Measurements from ENCODE around the gene CDH4.

- TF ChIP-seq CTCF (IDR thresholded peaks at IDR 0.05) = no peak
- TF ChIP-seq POLR2A (IDR thresholded peaks at IDR 0.05) = no peak
- TF ChIP-seq POLR2AphosphoS5 (IDR thresholded peaks at IDR 0.05) = no peak
- TF ChIP-seq EP300 (IDR thresholded peaks at IDR 0.05; ENCODE audit: low read depth) = no peak
Measured at GRCh38 chr20:61975407-61976129, 723.5 kb downstream of the CDH4 start.
